Immature natural killer cell (primary cell): Measurements from ENCODE around the gene ANKRD13D. TPM values are rescaled to one million over a fixed set of nuclear protein-coding genes. Genes with fewer than 3 reads are reported as not detected.

ENCODE experiments used
- DNase-seq, 3 donors: peaks; one replicate each; pipeline ENCODE4 v3.0.0; 2022; ENCODE audit warnings: mixed read lengths in 1 of 3
- H3K27ac Mint-ChIP-seq, 6 donors: one replicate each; pipeline ENCODE4 v1.8.0; 2020; ENCODE audit warnings: mixed read lengths in 6 of 6, mild to moderate bottlenecking in 5 of 6, inconsistent platforms in 4 of 6, moderate library complexity in 3 of 6
- H3K27me3 Mint-ChIP-seq, 3 donors: one replicate each; pipeline ENCODE4 v1.8.0; 2020 to 2021; ENCODE audit warnings: low read depth in 3 of 3, mild to moderate bottlenecking in 3 of 3, mixed read lengths in 3 of 3, moderate library complexity in 3 of 3, inconsistent platforms in 1 of 3
- H3K36me3 Mint-ChIP-seq, 3 donors: one replicate each; pipeline ENCODE4 v1.8.0; 2020; ENCODE audit warnings: mixed read lengths in 3 of 3, inconsistent platforms in 2 of 3, mild to moderate bottlenecking in 2 of 3
- H3K4me1 Mint-ChIP-seq, 2 donors: one replicate each; pipeline ENCODE4 v1.8.0; 2020; ENCODE audit warnings: inconsistent platforms in 2 of 2, mild to moderate bottlenecking in 2 of 2, mixed read lengths in 2 of 2, moderate library complexity in 1 of 2
- H3K4me3 Mint-ChIP-seq, 5 donors: one replicate each; pipeline ENCODE4 v1.8.0; 2020; ENCODE audit warnings: mild to moderate bottlenecking in 5 of 5, mixed read lengths in 5 of 5, inconsistent platforms in 3 of 5, moderate library complexity in 3 of 5
- H3K9me3 Mint-ChIP-seq, 6 donors: one replicate each; pipeline ENCODE4 v1.8.0; 2020; ENCODE audit warnings: mild to moderate bottlenecking in 6 of 6, mixed read lengths in 6 of 6, inconsistent platforms in 4 of 6, moderate library complexity in 3 of 6
- polyA plus RNA-seq, 3 donors: library from polyadenylated mRNA; unstranded; fragments of 300-500 nt; fragmentation: Illumina TruSeq; gene quantifications; one replicate each; pipeline ENCODE4 v1.2.3, GENCODE V29; 2021

Gene ANKRD13D
- polyA plus RNA-seq, 3 donors from 2014 or later = 12.4 to 26.7 (median 14.2) TPM

GRCh38 chr11:67347964-67348749 is 59.1 kb downstream of the ANKRD13D start:
- DNase-seq = no peak
- Mint-ChIP-seq H3K9me3 (no peaks in the 10 kb centered on the region), H3K27me3 (peaks cover 5 to 9% (median 9%) of the 10 kb centered on the region in 3 donors), H3K4me1 (peaks cover 21% of the 10 kb centered on the region in 2 donors), H3K4me3 (no peak overlapping the region), H3K36me3 (no peaks in the 10 kb centered on the region), H3K27ac (peak overlapping the region in 1 of 6 donors; percentile 57)

- H3K36me3 Mint-ChIP-seq = no peaks in the 10 kb centered on the region
- no peak for DNase-seq
- peaks cover 26 to 28% of the 10 kb centered on the region in 2 donors for H3K4me1 Mint-ChIP-seq
- H3K27me3 Mint-ChIP-seq = peaks cover 10 to 15% (median 13%) of the 10 kb centered on the region in 3 donors
- H3K4me3 Mint-ChIP-seq = no peak overlapping the region
- H3K27ac Mint-ChIP-seq = peak overlapping the region in 1 of 6 donors; percentile 12
- H3K9me3 Mint-ChIP-seq = no peaks in the 10 kb centered on the region
Observed at GRCh38 chr11:67349036-67349435, 59.9 kb downstream of the ANKRD13D start.

GRCh38 chr11:67349457-67349856 is 60.4 kb downstream of the ANKRD13D start:
- peak overlapping the region in 1 of 6 donors; percentile 26 for H3K27ac Mint-ChIP-seq
- peaks cover 30 to 32% of the 10 kb centered on the region in 2 donors for H3K4me1 Mint-ChIP-seq
- peaks cover 10 to 15% (median 15%) of the 10 kb centered on the region in 3 donors for H3K27me3 Mint-ChIP-seq
- no peaks in the 10 kb centered on the region for H3K9me3 Mint-ChIP-seq
- no peak for DNase-seq
- no peak overlapping the region for H3K4me3 Mint-ChIP-seq
- H3K36me3 Mint-ChIP-seq = no peaks in the 10 kb centered on the region

- Mint-ChIP-seq H3K27ac (peak overlapping the region in 2 of 6 donors; percentile 26 to 55), H3K36me3 (no peaks in the 10 kb centered on the region), H3K9me3 (no peaks in the 10 kb centered on the region), H3K4me1 (peaks cover 31 to 33% of the 10 kb centered on the region in 2 donors), H3K27me3 (peaks cover 10 to 15% (median 15%) of the 10 kb centered on the region in 3 donors), H3K4me3 (no peak overlapping the region)
- no peak for DNase-seq
Observed at GRCh38 chr11:67349928-67350465, 60.9 kb downstream of the ANKRD13D start.

GRCh38 chr11:67351275-67352005 is 62.3 kb downstream of the ANKRD13D start:
- Mint-ChIP-seq H3K4me1 (peaks cover 31 to 33% of the 10 kb centered on the region in 2 donors), H3K27ac (peak overlapping the region; percentile 83 to 97 (median 91)), H3K9me3 (no peaks in the 10 kb centered on the region), H3K36me3 (no peaks in the 10 kb centered on the region), H3K4me3 (peak overlapping the region; percentile 61 to 77 (median 75)), H3K27me3 (peaks cover 10 to 15% (median 15%) of the 10 kb centered on the region in 3 donors)
- DNase-seq = peak; percentile 63 to 69 (median 66)

Other genes with a start within 250 kb of the ANKRD13D start
- gene RHOD, start 232.5 kb upstream of the ANKRD13D start, polyA plus RNA-seq = not detected
- gene KDM2A, start 170.0 kb upstream of the ANKRD13D start, polyA plus RNA-seq = 10 to 100 TPM in 1 of 3 donors, 1 to 10 TPM in 2; 3.8 to 16.6 (median 6.8) TPM
- 10 to 100 TPM; 15.2 to 25.9 (median 22.9) TPM for gene GRK2, start 22.8 kb upstream of the ANKRD13D start, polyA plus RNA-seq
- gene SSH3, start 14.2 kb downstream of the ANKRD13D start, polyA plus RNA-seq = 1 to 10 TPM; 1.1 to 4.8 (median 2.3) TPM
- 100 to 1,000 TPM in 2 of 3 donors, 10 to 100 TPM in 1; 86.1 to 131 (median 118) TPM for gene POLD4, start 64.2 kb downstream of the ANKRD13D start, polyA plus RNA-seq
- gene CLCF1, start 84.3 kb downstream of the ANKRD13D start, polyA plus RNA-seq = 1 to 10 TPM in 1 of 3 donors, under 1 TPM in 1, not detected in 1; 0.34 to 2.2 TPM
- gene RAD9A, start 102.7 kb downstream of the ANKRD13D start, polyA plus RNA-seq = 10 to 100 TPM; 10.2 to 12.8 (median 11.6) TPM
- 1,000 to 10,000 TPM in 1 of 3 donors, 100 to 1,000 TPM in 2; 830 to 1,276 (median 950) TPM for gene PPP1CA, start 112.6 kb downstream of the ANKRD13D start, polyA plus RNA-seq
- 100 to 1,000 TPM; 396 to 531 (median 451) TPM for gene TBC1D10C, start 114.8 kb downstream of the ANKRD13D start, polyA plus RNA-seq
- 1 to 10 TPM; 1.9 to 3.4 (median 2.7) TPM for gene CARNS1, start 126.4 kb downstream of the ANKRD13D start, polyA plus RNA-seq
- gene RPS6KB2, start 139.2 kb downstream of the ANKRD13D start, polyA plus RNA-seq = 10 to 100 TPM; 71.5 to 96.5 (median 74.9) TPM
- gene PTPRCAP, start 148.4 kb downstream of the ANKRD13D start, polyA plus RNA-seq = 1,000 to 10,000 TPM; 1,315 to 1,354 (median 1,351) TPM
- gene CORO1B, start 154.2 kb downstream of the ANKRD13D start, polyA plus RNA-seq = 10 to 100 TPM in 1 of 3 donors, 1 to 10 TPM in 2; 7.1 to 10.3 (median 9.2) TPM
- gene GPR152, start 163.4 kb downstream of the ANKRD13D start, polyA plus RNA-seq = 1 to 10 TPM in 1 of 3 donors, under 1 TPM in 1, not detected in 1; 0.23 to 2.5 TPM
- 1 to 10 TPM in 1 of 3 donors, not detected in 2; 1.6 TPM for gene CABP4, start 166.1 kb downstream of the ANKRD13D start, polyA plus RNA-seq
- 100 to 1,000 TPM; 154 to 255 (median 189) TPM for gene TMEM134, start 179.9 kb downstream of the ANKRD13D start, polyA plus RNA-seq
- 100 to 1,000 TPM; 130 to 163 (median 157) TPM for gene AIP, start 193.7 kb downstream of the ANKRD13D start, polyA plus RNA-seq
- gene PITPNM1, start 216.1 kb downstream of the ANKRD13D start, polyA plus RNA-seq = 10 to 100 TPM in 2 of 3 donors, 1 to 10 TPM in 1; 3.6 to 29.2 (median 10.2) TPM
- 100 to 1,000 TPM; 190 to 301 (median 226) TPM for gene CDK2AP2, start 218.9 kb downstream of the ANKRD13D start, polyA plus RNA-seq
- gene CABP2, start 234.1 kb downstream of the ANKRD13D start, polyA plus RNA-seq = not detected